Thyroid gland (tissue), 4 donors: ENCODE data around the gene EHMT1. TPM values are rescaled to one million over a fixed set of nuclear protein-coding genes. Genes with fewer than 3 reads are reported as not detected.

Experiments
- DNase-seq, 2 donors: peaks; one replicate each; pipeline ENCODE4 v3.0.0-alpha.2; 2019
- H3K27ac ChIP-seq, 3 donors: fragments of 200-600 bp; sonication (generic); 1 replicate in 2 of 3; 2 replicates in 1 of 3; pipeline ENCODE4 v1.5.1; 2016 to 2019; ENCODE audit warnings: mild to moderate bottlenecking in 1 of 3, moderate library complexity in 1 of 3
- H3K27me3 ChIP-seq: fragments of 200-600 bp; sonication (generic); one replicate; pipeline ENCODE4 v1.5.1; 2019
- H3K36me3 ChIP-seq, 2 donors: fragments of 200-600 bp; sonication (generic); one replicate each; pipeline ENCODE4 v1.5.1; 2016 to 2019
- H3K4me1 ChIP-seq, 2 donors: fragments of 200-600 bp; sonication (generic); one replicate each; pipeline ENCODE4 v1.5.1; 2017 to 2019
- H3K4me3 ChIP-seq, 3 donors: fragments of 200-600 bp; sonication (generic); replicated peaks in 1 of 3; 1 replicate in 2 of 3; 2 replicates in 1 of 3; pipeline ENCODE4 v1.5.1; 2016; ENCODE audit warnings: mild to moderate bottlenecking in 1 of 3
- H3K9me3 ChIP-seq: fragments of 200-600 bp; sonication (generic); one replicate; pipeline ENCODE4 v1.5.1; 2017
- POLR2A ChIP-seq, 2 donors: fragments of 450-650 bp; IDR thresholded peaks; one replicate each; pipeline ENCODE4 v1.6.1; 2017; ENCODE audit warnings: antibody characterized with exemption in 2 of 2, mild to moderate bottlenecking in 2 of 2, moderate library complexity in 1 of 2
- WGBS, 2 donors: methylation state at CpG; one replicate each; pipeline ENCODE4 v1.1.5; 2017; 5-methylcytosine and 5-hydroxymethylcytosine counted together
- intact Hi-C: fragments of 100-400 bp; cut with DNase I; formaldehyde crosslinking; loops from one replicate; pipeline ENCODE4 v1.15.1; 2023
- total RNA-seq, 4 donors: library from RNA; depleted of rRNA; stranded (reverse); fragments of >200 nt; gene quantifications; one replicate each; pipeline ENCODE4 v1.2.3, GENCODE V29; 2016
- TF ChIP-seq, protein P1 (sequence below), 6 experiments: fragments of 200-600 bp in 3 of 6; fragments of 450-650 bp in 3 of 6; sonication (generic) in 3 of 6; IDR thresholded peaks; one replicate each; pipeline ENCODE4 v1.5.1; 2016 to 2019; ENCODE audit warnings: antibody characterized with exemption in 6 of 6, mild to moderate bottlenecking in 2 of 6, inconsistent platforms in 1 of 6, moderate library complexity in 1 of 6

The EHMT1 gene
- total RNA-seq, 4 donors from 2014 or later, result 56.8 to 99.5 (median 94.4) TPM

GRCh38 chr9:137690930-137691645, 72.3 kb downstream of the EHMT1 start:
- Histone ChIP-seq H3K4me3 (no peak overlapping the region), H3K36me3 (no peaks in the 10 kb centered on the region), H3K4me1 (peaks cover 17 to 27% of the 10 kb centered on the region in 2 donors), H3K27ac (no peak overlapping the region), H3K9me3 (no peaks in the 10 kb centered on the region), H3K27me3 (no peaks in the 10 kb centered on the region)
- intact Hi-C loops, result no loop called here
- no peak for TF ChIP-seq POLR2A (IDR thresholded peaks at IDR 0.05)
- TF ChIP-seq, protein P1, sequence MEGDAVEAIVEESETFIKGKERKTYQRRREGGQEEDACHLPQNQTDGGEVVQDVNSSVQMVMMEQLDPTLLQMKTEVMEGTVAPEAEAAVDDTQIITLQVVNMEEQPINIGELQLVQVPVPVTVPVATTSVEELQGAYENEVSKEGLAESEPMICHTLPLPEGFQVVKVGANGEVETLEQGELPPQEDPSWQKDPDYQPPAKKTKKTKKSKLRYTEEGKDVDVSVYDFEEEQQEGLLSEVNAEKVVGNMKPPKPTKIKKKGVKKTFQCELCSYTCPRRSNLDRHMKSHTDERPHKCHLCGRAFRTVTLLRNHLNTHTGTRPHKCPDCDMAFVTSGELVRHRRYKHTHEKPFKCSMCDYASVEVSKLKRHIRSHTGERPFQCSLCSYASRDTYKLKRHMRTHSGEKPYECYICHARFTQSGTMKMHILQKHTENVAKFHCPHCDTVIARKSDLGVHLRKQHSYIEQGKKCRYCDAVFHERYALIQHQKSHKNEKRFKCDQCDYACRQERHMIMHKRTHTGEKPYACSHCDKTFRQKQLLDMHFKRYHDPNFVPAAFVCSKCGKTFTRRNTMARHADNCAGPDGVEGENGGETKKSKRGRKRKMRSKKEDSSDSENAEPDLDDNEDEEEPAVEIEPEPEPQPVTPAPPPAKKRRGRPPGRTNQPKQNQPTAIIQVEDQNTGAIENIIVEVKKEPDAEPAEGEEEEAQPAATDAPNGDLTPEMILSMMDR (IDR thresholded peaks at IDR 0.05), result no peak
- 93 to 96% methylated on average over 6 of the region's 6 CpGs for WGBS, 2 donors
- no peak for DNase-seq

DNA sequence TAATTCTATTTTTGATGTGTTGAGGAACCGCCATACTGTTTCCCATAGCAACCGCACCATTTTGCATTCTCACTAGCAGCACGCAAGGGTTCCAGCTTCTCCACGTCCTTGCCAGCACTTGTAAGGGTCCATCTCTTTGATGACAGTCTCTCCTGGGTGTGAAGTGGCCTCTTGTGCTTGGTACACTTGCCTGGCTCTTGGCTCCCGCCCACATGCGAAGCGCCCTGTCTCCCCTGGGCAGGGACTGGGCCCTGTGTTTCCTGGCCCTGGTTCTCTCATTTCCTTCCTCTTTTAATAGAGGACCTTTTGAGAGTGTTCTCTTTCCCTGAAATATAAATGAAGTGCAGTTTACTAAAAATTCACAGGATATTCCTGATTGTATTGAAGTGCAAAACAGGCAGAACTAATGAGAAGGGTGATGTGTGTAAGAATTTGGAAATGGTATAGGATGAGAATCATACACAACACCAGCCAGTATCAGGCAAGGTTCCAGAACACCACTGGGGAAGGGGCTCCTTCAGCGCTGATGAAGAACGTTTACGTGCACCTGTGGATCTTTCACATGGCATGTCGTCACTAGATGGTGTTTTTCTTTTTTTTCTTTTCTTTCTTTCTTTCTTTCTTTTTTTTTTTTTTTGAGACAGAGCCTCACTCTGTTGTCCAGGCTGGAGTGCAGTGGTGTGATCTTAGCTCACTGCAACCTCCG, 73.0 kb downstream of the EHMT1 start:
- H3K4me1 ChIP-seq, result peaks cover 17 to 27% of the 10 kb centered on the region in 2 donors
- WGBS, 2 donors, result 47 to 54% methylated on average over 12 of the region's 12 CpGs
- intact Hi-C loops, result no loop called here

DNA sequence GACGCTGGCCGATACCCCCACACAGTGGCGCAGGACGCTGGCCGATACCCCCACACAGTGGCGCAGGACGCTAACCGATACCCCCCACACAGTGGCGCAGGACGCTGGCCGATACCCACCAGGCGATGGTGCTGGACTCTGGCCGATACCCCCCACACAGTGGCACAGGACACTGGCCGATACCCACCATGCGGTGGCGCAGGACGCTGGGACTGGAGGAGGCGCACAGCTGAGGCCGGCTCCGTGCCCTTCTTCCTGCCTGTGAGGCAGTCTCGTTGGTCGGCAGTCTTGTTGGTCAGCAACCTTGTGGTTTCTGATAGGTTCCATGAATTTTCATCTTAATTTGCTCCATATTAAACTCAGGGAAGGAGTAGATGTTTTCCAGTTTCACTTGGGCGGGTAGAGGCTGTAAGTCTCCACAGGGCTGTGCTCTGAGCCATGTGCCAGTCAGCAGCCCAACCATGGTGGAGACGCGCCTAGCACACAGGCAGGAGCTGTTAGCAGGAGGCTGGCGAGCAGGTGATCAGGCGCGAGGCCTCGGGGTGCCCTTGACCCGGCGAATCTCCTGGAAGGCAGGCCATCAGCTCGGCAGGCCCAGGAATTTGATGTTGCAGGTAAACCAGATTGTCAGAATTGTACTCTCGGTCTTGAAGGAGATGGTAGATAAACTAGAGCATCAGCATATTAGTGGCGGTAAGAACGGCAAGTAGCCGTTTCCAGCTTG, 75.6 kb downstream of the EHMT1 start:
- H3K9me3 ChIP-seq, result no peaks in the 10 kb centered on the region
- DNase-seq, result no peak
- H3K4me1 ChIP-seq, result peaks cover 17 to 27% of the 10 kb centered on the region in 2 donors
- H3K36me3 ChIP-seq, result no peaks in the 10 kb centered on the region
- 93 to 97% methylated on average over 13 to 25 of the region's 36 CpGs for WGBS, 2 donors
- H3K4me3 ChIP-seq, result no peak overlapping the region
- intact Hi-C loops, result no loop called here
- H3K27me3 ChIP-seq, result no peaks in the 10 kb centered on the region
- H3K27ac ChIP-seq, result no peak overlapping the region
- TF ChIP-seq, protein P1 (IDR thresholded peaks at IDR 0.05), result no peak
- no peak for TF ChIP-seq POLR2A (IDR thresholded peaks at IDR 0.05)

More for the DNA sequence above, 73.0 kb downstream of the EHMT1 start:
- TF ChIP-seq, protein P1 (IDR thresholded peaks at IDR 0.05), result no peak
- no peak for TF ChIP-seq POLR2A (IDR thresholded peaks at IDR 0.05)
- Histone ChIP-seq H3K9me3 (no peaks in the 10 kb centered on the region), H3K27me3 (no peaks in the 10 kb centered on the region), H3K4me3 (no peak overlapping the region), H3K27ac (no peak overlapping the region), H3K36me3 (no peaks in the 10 kb centered on the region)
- peak; percentile 72 to 80 for DNase-seq

GRCh38 chr9:137694962-137695875, 76.4 kb downstream of the EHMT1 start:
- intact Hi-C loops, result no loop called here
- TF ChIP-seq, protein P1 (IDR thresholded peaks at IDR 0.05), result peak; percentile 49 to 75 (median 61)
- TF ChIP-seq POLR2A (IDR thresholded peaks at IDR 0.05), result no peak

More at GRCh38 chr9:137694962-137695875, 76.4 kb downstream of the EHMT1 start:
- Histone ChIP-seq H3K9me3 (no peaks in the 10 kb centered on the region), H3K4me1 (peaks cover 17 to 27% of the 10 kb centered on the region in 2 donors), H3K27me3 (no peaks in the 10 kb centered on the region), H3K36me3 (no peaks in the 10 kb centered on the region), H3K27ac (no peak overlapping the region), H3K4me3 (no peak overlapping the region)
- 66 to 68% methylated on average over 19 to 21 of the region's 22 CpGs for WGBS, 2 donors
- DNase-seq, result peak; percentile 59 to 66
